Mucosa of stomach (tissue), 1 donor: ENCODE data around the gene METTL8.
"Not testable (repeated sequence)": the region's sequence is repeated elsewhere in the genome, so short reads cannot be mapped to it uniquely, and the experiment has no call there.

ENCODE experiments used
- H3K27me3 ChIP-seq: one replicate; pipeline ENCODE4 v1.7.0; 2013; ENCODE audit warnings: mild to moderate bottlenecking, low read length; ENCODE audit not compliant: control insufficient read depth, insufficient read depth
- H3K36me3 ChIP-seq: one replicate; pipeline ENCODE4 v1.7.0; 2013; ENCODE audit warnings: low read length; ENCODE audit not compliant: control insufficient read depth, insufficient read depth
- H3K4me1 ChIP-seq: one replicate; pipeline ENCODE4 v1.7.0; 2013; ENCODE audit warnings: mild to moderate bottlenecking, low read length; ENCODE audit not compliant: control insufficient read depth, insufficient read depth
- H3K4me3 ChIP-seq: one replicate; pipeline ENCODE4 v1.7.0; 2013; ENCODE audit warnings: low read length
- H3K9ac ChIP-seq: one replicate; pipeline ENCODE4 v1.7.0; 2013; ENCODE audit warnings: mild to moderate bottlenecking, low read length, moderate library complexity
- H3K9me3 ChIP-seq: one replicate; pipeline ENCODE4 v1.7.0; 2013; ENCODE audit warnings: mild to moderate bottlenecking, low read length, moderate library complexity; ENCODE audit not compliant: control insufficient read depth
- donor health status: Pancreatic carcinoma.

METTL8 gene

DNA sequence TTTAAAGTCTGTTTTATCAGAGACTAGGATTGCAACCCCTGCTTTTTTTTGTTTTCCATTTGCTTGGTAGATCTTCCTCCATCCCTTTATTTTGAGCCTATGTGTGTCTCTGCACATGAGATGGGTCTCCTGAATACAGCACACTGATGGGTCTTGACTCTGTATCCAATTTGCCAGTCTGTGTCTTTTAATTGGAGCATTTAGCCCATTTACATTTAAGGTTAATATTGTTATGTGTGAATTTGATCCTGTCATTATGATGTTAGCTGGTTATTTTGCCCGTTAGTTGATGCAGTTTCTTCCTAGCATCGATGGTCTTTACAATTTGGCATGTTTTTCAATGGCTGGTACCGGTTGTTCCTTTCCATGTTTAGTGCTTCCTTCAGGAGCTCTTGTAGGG lies 80.0 kb downstream of the METTL8 start:
- H3K27me3 ChIP-seq, H3K36me3 ChIP-seq, H3K9ac ChIP-seq, H3K9me3 ChIP-seq, H3K4me3 ChIP-seq, H3K4me1 ChIP-seq: not testable (repeated sequence)

DNA sequence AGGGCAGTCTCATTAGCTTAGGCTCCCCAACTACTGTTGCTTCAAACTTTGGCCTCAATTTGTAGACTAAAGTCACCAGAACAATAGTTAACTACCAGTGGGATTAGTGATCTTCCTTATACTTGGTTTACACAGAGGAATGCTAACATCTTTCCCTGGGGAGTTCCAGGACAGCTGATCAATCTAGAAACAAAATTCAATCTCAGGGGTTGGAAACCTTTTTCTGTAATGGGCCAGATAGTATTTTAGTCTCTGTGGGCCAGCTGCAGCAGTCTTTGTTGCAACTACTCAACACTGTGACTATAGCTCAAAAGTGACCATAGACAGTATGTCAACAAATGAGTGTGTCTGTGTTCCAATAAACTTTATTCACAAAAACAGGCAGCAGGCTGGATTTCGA lies 85.7 kb downstream of the METTL8 start:
- Histone ChIP-seq H3K4me3 (no peak overlapping the region), H3K36me3 (no peaks in the 10 kb centered on the region)

DNA sequence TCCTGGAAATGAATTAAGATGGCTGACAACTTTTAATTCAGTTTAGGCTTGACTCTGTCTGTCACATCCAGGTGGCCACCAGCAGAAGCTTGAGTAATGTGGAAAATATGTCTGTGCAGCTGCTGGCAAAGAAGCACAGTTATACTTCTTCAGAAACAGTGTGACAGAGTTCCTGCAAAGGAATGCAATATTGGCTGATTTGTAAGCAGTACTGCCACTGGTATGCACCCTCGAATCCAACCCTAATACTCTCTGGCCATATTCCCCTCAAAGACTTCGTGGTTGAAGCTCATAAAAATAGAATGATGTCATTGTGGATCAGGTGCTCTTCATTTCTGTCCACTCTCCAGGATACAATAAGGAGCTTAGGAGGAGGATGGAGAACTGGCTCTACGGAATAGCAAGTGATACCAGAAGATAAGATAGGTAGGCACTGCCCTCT lies 86.2 kb downstream of the METTL8 start:
- no peaks in the 10 kb centered on the region for H3K9me3 ChIP-seq
- no peaks in the 10 kb centered on the region for H3K4me1 ChIP-seq
- no peak overlapping the region for H3K9ac ChIP-seq
- no peaks in the 10 kb centered on the region for H3K27me3 ChIP-seq
- no peaks in the 10 kb centered on the region for H3K36me3 ChIP-seq
- H3K4me3 ChIP-seq, result no peak overlapping the region

More for the DNA sequence above, 85.7 kb downstream of the METTL8 start:
- Histone ChIP-seq H3K27me3 (no peaks in the 10 kb centered on the region), H3K9me3 (no peaks in the 10 kb centered on the region), H3K4me1 (no peaks in the 10 kb centered on the region), H3K9ac (no peak overlapping the region)

DNA sequence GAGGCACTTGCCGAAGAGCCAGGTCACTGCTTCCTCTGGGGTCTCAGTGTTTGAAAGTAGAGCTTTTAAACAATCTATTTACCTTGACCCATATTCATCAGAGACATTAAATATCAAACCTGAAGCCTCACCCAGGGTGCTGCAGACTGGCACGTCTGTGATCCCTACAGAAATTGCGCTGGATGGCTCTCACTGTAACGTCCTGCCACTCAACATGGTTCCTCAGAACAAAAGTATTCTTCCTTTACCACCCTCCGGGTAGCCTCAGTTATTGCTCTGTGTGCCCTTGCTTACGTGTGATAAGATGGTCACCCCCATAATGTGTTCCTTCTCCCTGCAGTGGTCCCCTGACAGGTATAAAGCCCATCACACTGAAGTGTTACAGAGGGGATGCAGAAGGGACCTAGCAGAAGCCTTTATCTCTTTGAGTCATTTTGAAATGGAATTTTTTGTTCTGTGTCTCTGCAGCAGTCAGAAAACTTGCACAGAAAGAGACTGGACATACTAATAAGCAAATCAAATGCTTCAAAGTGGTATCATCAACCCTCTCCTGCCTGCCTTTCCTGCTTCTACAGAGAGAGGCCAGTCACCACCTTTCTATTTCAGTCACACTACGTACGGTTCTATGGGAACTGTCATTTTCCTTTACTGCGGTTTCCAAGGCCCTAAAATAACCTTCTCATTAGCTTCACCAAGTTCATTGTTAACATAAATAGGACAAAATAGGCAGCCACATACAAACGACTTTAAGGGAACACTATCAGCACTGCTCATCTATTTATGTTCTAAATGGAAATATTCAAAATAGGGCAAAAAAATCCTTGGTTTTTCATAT lies 86.8 kb downstream of the METTL8 start:
- H3K36me3 ChIP-seq, result no peaks in the 10 kb centered on the region
- no peak overlapping the region for H3K4me3 ChIP-seq
- H3K9me3 ChIP-seq, result no peaks in the 10 kb centered on the region
- no peaks in the 10 kb centered on the region for H3K27me3 ChIP-seq
- no peaks in the 10 kb centered on the region for H3K4me1 ChIP-seq
- H3K9ac ChIP-seq, result no peak overlapping the region

DNA sequence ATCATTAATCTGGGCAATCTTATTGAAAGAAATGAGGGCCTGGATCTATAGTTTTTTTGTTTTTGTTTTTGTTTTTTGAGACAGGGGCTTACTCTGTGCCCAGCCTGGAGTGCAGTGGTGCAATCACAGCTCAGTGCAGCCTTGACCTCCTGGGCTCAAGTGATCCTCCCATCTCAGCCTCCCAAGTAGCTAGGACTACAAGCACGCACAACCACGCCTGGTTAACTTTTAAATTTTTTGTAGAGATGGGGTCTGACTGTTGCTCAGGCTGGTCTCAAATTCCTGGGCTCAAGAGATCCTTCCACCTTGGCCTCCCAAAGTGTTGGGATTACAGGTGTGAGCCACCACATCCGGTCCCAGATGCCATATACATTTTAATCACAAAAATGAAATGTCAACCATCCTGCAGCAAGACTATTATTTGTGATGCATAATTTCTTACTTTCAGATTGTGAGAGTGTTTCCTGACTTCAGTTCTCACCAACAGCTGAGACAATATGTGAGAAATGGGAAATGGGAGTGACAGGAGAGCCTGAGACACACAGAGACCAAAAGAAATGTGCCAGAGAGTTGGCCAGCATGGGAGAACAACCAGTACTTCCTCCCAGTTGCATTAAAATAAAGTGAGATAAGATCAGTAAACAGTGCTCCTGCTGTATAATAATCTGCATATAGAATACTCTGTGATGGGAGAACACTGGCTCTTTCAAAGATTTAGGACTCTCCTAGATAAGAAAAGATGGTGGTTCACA lies 87.6 kb downstream of the METTL8 start:
- no peaks in the 10 kb centered on the region for H3K36me3 ChIP-seq
- no peak overlapping the region for H3K4me3 ChIP-seq
- H3K4me1 ChIP-seq, result no peaks in the 10 kb centered on the region
- no peak overlapping the region for H3K9ac ChIP-seq
- H3K9me3 ChIP-seq, result no peaks in the 10 kb centered on the region
- H3K27me3 ChIP-seq, result no peaks in the 10 kb centered on the region

DNA sequence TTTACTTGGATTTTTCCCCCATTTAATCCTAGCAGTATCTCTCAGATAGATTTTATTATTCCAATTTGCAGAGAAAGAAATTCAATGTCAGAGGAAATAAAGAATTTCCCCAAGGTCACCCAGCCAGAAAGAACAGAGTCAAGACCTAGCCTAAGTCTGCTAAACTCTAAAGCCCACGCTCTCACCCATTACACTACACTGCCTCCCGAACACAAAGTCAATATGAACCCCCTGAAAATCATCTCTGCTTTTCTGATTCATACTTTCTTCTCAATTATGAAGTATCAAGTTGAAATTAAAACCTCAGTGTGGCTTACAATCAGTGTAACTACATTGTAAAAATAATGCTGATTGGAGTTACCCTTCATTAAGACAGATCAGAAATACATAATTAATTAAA lies 89.6 kb downstream of the METTL8 start:
- Histone ChIP-seq H3K27me3 (no peaks in the 10 kb centered on the region), H3K4me1 (no peaks in the 10 kb centered on the region), H3K4me3 (no peak overlapping the region), H3K36me3 (no peaks in the 10 kb centered on the region), H3K9me3 (no peaks in the 10 kb centered on the region), H3K9ac (no peak overlapping the region)

DNA sequence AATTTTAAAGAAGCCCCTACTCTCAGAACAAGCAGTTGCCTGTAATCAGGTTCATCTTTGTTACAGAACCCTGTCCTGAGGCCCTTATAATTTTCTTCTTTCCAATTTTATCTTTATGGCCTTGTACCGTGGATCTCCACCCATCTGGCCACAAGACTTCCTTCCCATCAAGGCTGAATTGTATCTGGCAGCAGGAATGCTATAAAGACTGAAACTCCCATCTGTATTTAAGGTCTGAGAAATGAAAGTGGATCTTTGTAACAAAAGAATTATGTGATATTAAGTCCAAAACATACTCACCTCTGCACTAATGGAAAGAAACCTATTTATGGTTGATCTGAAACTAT lies 91.8 kb downstream of the METTL8 start:
- H3K9ac ChIP-seq, result no peak overlapping the region
- H3K4me3 ChIP-seq, result no peak overlapping the region
- no peaks in the 10 kb centered on the region for H3K27me3 ChIP-seq
- H3K9me3 ChIP-seq, result no peaks in the 10 kb centered on the region
- no peaks in the 10 kb centered on the region for H3K36me3 ChIP-seq
- H3K4me1 ChIP-seq, result no peaks in the 10 kb centered on the region

DNA sequence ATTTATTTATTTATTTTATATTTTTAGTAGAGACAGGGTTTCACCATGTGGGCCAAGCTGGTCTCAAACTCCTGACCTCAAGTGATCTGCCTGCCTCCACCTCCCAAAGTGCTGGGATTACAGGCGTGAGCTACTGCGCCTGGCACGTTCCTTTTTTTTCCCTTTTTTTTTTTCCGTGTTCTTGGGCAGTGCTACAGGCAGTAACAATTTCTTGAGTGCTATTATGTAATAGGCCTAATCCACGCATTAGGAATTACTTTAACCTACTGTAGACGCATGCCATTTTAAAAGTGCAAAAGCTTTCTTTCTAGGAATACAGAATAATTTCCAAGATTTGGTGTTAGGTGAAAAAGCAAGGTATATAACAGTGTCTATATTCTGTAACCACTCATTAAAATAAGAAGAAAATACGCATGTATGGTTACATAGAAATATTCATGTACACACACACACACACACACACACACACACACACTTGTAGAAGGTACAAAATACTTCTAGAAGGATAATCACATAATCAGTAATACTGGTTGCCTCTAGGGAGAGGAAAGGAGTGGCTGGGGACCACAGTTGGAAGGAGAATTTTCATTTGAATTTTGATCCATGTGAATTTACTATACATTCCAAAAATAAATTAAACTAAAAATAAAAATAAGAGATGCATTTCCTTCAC lies 92.3 kb downstream of the METTL8 start:
- Histone ChIP-seq H3K36me3 (no peaks in the 10 kb centered on the region), H3K4me1 (no peaks in the 10 kb centered on the region), H3K4me3 (no peak overlapping the region), H3K27me3 (no peaks in the 10 kb centered on the region), H3K9me3 (no peaks in the 10 kb centered on the region), H3K9ac (no peak overlapping the region)

DNA sequence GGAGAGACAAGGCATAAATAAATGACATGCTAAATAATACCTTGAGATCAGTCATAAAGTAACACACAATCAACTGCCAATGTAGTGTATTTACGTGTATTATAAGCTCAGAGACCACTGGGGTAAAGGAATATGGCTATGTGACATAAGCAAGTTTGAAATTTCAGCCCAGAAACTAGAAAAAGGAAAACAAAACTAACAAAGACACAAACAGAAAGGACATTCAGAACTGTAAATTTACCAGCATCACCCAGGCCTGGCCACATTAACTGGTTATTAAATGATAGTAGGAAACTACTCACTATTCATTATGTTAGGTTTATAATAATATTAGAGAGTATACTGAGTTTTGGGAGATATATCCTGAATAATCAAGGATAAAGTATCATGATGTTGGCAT lies 98.8 kb downstream of the METTL8 start:
- Histone ChIP-seq H3K9me3 (no peaks in the 10 kb centered on the region), H3K4me1 (no peaks in the 10 kb centered on the region), H3K9ac (no peak overlapping the region), H3K36me3 (no peaks in the 10 kb centered on the region), H3K4me3 (no peak overlapping the region), H3K27me3 (no peaks in the 10 kb centered on the region)

DNA sequence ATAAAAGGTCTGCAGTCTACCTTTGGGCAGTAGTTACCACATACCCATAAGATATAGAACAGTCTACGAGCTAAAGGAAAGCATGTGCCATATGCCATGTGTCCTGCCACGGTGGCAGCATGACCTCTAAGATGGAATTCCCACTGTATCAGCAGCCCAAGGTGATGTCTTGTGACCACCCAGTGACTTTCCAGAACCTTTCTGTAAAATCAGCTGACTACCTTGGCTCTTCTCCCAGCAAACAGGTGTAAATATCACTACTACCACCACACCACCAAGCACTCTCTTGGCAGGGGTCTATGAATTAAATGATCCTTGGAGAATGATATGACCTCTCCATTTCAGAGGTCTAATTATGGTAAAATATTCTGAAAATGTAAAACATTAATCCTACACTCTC lies 99.6 kb downstream of the METTL8 start:
- H3K4me1 ChIP-seq, result no peaks in the 10 kb centered on the region
- no peaks in the 10 kb centered on the region for H3K36me3 ChIP-seq
- H3K9ac ChIP-seq, result no peak overlapping the region

DNA sequence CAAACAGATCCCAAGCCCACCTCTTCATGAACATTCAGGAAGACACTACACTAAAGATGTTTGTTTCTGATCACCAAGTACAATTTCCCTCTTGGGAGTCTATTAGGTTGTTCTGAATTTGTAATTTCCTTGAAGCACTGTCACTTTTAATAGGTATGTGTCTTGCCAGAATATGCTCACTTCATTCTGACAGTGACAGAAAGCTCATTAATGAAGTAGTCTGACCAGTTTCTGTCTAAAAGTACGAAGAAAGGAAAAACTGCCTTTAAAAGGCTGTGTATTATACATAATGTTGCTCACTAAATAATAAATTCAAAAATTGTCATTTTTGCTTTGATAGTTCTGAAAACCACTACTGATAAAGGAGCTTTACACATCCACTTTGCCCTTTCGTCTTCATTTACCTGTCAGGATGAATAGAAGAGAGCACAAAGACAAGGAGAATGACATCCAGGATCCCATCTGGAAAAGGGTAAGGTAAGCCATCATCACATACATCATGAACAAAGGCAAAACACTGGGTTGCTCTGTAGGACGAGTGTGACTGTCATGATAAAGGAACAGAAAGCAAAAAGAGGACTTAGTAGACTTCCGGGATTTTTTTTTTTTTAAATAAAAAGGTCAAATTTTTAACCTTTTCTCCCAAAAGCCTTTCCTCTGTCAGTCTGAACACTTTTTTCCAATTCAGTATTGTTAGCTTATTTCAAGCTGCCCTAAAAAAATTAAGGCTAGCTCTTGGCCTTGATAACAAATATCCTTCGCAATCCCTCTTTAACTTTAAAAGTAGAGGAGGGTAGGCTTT lies 103.4 kb downstream of the METTL8 start:
- Histone ChIP-seq H3K27me3 (no peaks in the 10 kb centered on the region), H3K9me3 (no peaks in the 10 kb centered on the region), H3K4me3 (no peak overlapping the region), H3K36me3 (no peaks in the 10 kb centered on the region), H3K9ac (no peak overlapping the region), H3K4me1 (no peaks in the 10 kb centered on the region)

More for the DNA sequence above, 99.6 kb downstream of the METTL8 start:
- H3K4me3 ChIP-seq, result no peak overlapping the region
- no peaks in the 10 kb centered on the region for H3K9me3 ChIP-seq
- no peaks in the 10 kb centered on the region for H3K27me3 ChIP-seq
